ENCODE results near the gene WDR33. TPM values are rescaled to one million over a fixed set of nuclear protein-coding genes. Genes with fewer than 3 reads are reported as not detected.

Gene WDR33
- total and polyA plus RNA-seq, 9 of the 15 experiments (the other 6 are each of a cell fraction or from before 2014, with no cell fraction given), result 24.2 to 57.4 (median 38.4) TPM

DNA sequence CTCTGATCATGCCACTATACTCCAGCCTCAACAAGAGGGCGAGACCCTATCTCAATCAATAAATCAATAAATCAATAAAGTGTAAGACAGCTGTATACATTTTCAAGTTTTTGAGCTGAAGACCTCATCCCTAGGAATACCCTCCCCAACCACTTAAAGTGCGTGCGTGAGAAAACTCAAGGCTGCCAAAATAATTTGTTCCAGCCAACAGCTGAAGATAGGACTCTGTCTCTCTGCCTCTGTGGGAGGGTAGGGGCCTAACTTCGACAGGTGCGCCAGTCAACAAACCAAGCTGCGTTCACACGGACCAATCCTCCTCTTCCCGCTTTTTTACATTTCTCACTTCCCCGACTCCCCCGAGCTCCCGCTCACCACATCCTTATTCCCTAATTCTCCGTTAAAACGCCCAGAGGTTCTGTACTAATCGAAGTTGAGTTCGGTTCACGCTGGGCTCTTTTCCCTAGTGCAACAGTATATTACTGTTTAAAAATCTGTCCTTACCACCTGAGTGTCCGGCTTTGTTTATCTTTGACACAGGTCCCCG lies 46.4 kb upstream of the WDR33 start:
- H3K79me2 ChIP-seq (ENCODE audit: control insufficient read depth, insufficient read depth, low read length), result peaks cover 56% of the 10 kb centered on the region
- H2AFZ ChIP-seq (ENCODE audit: low read depth, low read length), result peak overlapping the region; percentile 85
- H3K9ac ChIP-seq (ENCODE audit: insufficient read depth in 1 of 2, low read depth in 2 of 2, low read length in 2 of 2), result peak overlapping the region; percentile 93 to 99
- TSS peak; percentile 69 for BruUV-seq (replicated peaks)
- peaks cover 34% of the 10 kb centered on the region for H3K36me3 ChIP-seq (ENCODE audit: control insufficient read depth, insufficient read depth, low read length)
- peak overlapping the region; percentile 85 for H3K27ac ChIP-seq (ENCODE audit: extremely low read depth, low read depth, low read length)
- FAIRE-seq, result peak; percentile 52
- H3K27me3 ChIP-seq (ENCODE audit: control insufficient read depth in 2 of 2, insufficient read depth in 2 of 2, low read length in 2 of 2), result no peaks in the 10 kb centered on the region
- ATAC-seq, result peak; percentile 31
- peak in 2 of 4 experiments; percentile 34 to 43 for DNase-seq (ENCODE audit: extremely low read depth in 1 of 4, low spot score in 3 of 4)
- POLR2A ChIA-PET, result interaction anchor here (0.6 to 1.1 kb wide), 5 partner anchors 13 to 103 kb away, joined by 3 to 4 read pairs (median 3); no protein-coding TSS in a partner anchor
- H3K4me1 ChIP-seq (replicated peaks in 1 of 2; ENCODE audit: control insufficient read depth in 2 of 2, insufficient read depth in 2 of 2, low read length in 2 of 2), result peaks cover 28 to 29% of the 10 kb centered on the region in 2 experiments
- CTCF ChIA-PET (ENCODE audit: low intra/inter-chr PET ratio), result no interaction called here
- under 1% methylated on average over 18 of the region's 18 CpGs for WGBS (ENCODE audit: insufficient coverage, low coverage, missing lambda C conversion rate)
- in situ Hi-C loops (cut with MboI) (no loop called here), intact Hi-C loops (cut with micrococcal nuclease) (loop anchor here (5.0 kb wide), 3 partner anchors 170 to 375 kb away; partner anchors contain the start of genes SAP130 and UGGT1)
- H3K4me3 ChIP-seq, result peak overlapping the region; percentile 70
- H3K9me1 ChIP-seq (ENCODE audit: control insufficient read depth, insufficient read depth, low read length), result peaks cover 4% of the 10 kb centered on the region
- peak overlapping the region; percentile 87 for H3K4me2 ChIP-seq (ENCODE audit: insufficient read depth, low read length)
- no peaks in the 10 kb centered on the region for H3K9me3 ChIP-seq (replicated peaks; ENCODE audit: control insufficient read depth, insufficient read depth, low read depth, low read length)
- peaks cover 8% of the 10 kb centered on the region; the same call in 1 of the 2 replicates for H4K20me1 ChIP-seq (replicated peaks; ENCODE audit: control insufficient read depth, insufficient read depth, low read length)
- TF ChIP-seq, protein P1, sequence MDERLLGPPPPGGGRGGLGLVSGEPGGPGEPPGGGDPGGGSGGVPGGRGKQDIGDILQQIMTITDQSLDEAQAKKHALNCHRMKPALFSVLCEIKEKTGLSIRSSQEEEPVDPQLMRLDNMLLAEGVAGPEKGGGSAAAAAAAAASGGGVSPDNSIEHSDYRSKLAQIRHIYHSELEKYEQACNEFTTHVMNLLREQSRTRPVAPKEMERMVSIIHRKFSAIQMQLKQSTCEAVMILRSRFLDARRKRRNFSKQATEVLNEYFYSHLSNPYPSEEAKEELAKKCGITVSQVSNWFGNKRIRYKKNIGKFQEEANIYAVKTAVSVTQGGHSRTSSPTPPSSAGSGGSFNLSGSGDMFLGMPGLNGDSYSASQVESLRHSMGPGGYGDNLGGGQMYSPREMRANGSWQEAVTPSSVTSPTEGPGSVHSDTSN (CRISPR knock-in tag; IDR thresholded peaks at IDR 0.05; ENCODE audit: low read depth), result no peak
- TF ChIP-seq, protein P1 (tag; conservative IDR thresholded peaks at IDR 0.05; ENCODE audit: low read depth), result 0 out of 2 replicates have a peak, but pooled peaks have one; percentile 31
- TF ChIP-seq, protein P2, sequence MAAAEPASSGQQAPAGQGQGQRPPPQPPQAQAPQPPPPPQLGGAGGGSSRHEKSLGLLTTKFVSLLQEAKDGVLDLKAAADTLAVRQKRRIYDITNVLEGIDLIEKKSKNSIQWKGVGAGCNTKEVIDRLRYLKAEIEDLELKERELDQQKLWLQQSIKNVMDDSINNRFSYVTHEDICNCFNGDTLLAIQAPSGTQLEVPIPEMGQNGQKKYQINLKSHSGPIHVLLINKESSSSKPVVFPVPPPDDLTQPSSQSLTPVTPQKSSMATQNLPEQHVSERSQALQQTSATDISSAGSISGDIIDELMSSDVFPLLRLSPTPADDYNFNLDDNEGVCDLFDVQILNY (CRISPR knock-in tag; IDR thresholded peaks at IDR 0.05), result no peak
- TF ChIP-seq, protein P3, sequence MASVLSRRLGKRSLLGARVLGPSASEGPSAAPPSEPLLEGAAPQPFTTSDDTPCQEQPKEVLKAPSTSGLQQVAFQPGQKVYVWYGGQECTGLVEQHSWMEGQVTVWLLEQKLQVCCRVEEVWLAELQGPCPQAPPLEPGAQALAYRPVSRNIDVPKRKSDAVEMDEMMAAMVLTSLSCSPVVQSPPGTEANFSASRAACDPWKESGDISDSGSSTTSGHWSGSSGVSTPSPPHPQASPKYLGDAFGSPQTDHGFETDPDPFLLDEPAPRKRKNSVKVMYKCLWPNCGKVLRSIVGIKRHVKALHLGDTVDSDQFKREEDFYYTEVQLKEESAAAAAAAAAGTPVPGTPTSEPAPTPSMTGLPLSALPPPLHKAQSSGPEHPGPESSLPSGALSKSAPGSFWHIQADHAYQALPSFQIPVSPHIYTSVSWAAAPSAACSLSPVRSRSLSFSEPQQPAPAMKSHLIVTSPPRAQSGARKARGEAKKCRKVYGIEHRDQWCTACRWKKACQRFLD (CRISPR knock-in tag; IDR thresholded peaks at IDR 0.05), result peak; percentile 61; the same call in 1 of the 2 replicates
- no peak for TF ChIP-seq HMGN3 (IDR thresholded peaks at IDR 0.05; ENCODE audit: borderline replicate concordance, extremely low read depth, insufficient read length, low read depth, low read length)
- no peak for TF ChIP-seq ZNF24 (IDR thresholded peaks at IDR 0.05)
- no peak for TF ChIP-seq GATAD2A (IDR thresholded peaks at IDR 0.05)
- no peak for TF ChIP-seq LARP7 (IDR thresholded peaks at IDR 0.05)
- peak; percentile 39; the same call in 1 of the 2 replicates for TF ChIP-seq ZSCAN29 (IDR thresholded peaks at IDR 0.05)
- TF ChIP-seq, protein P4, sequence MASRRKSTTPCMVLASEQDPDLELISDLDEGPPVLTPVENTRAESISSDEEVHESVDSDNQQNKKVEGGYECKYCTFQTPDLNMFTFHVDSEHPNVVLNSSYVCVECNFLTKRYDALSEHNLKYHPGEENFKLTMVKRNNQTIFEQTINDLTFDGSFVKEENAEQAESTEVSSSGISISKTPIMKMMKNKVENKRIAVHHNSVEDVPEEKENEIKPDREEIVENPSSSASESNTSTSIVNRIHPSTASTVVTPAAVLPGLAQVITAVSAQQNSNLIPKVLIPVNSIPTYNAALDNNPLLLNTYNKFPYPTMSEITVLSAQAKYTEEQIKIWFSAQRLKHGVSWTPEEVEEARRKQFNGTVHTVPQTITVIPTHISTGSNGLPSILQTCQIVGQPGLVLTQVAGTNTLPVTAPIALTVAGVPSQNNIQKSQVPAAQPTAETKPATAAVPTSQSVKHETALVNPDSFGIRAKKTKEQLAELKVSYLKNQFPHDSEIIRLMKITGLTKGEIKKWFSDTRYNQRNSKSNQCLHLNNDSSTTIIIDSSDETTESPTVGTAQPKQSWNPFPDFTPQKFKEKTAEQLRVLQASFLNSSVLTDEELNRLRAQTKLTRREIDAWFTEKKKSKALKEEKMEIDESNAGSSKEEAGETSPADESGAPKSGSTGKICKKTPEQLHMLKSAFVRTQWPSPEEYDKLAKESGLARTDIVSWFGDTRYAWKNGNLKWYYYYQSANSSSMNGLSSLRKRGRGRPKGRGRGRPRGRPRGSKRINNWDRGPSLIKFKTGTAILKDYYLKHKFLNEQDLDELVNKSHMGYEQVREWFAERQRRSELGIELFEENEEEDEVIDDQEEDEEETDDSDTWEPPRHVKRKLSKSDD (conservative IDR thresholded peaks at IDR 0.05; ENCODE audit: low read length), result no peak
- TF ChIP-seq MYC (IDR thresholded peaks at IDR 0.05; ENCODE audit: low read depth, low read length), result no peak
- no peak for TF ChIP-seq MYC (CRISPR knock-in tag; IDR thresholded peaks at IDR 0.05; ENCODE audit: borderline replicate concordance, low read depth)
- no peak for TF ChIP-seq NFXL1 (CRISPR knock-in tag; IDR thresholded peaks at IDR 0.05)
- TF ChIP-seq LCOR (CRISPR knock-in tag; IDR thresholded peaks at IDR 0.05), result 0 out of 2 replicates have a peak, but pooled peaks have one; percentile 3
- no peak for TF ChIP-seq ZNF239 (CRISPR knock-in tag; IDR thresholded peaks at IDR 0.05)
